ENCODE measurements around the gene KCNQ2.

KCNQ2 gene

GRCh38 chr20:63377951-63378381, 94.5 kb downstream of the KCNQ2 start:
- FAIRE-seq (no peak), DNase-seq (ENCODE audit: extremely low spot score, insufficient read length, low read depth) (no peak)

DNA sequence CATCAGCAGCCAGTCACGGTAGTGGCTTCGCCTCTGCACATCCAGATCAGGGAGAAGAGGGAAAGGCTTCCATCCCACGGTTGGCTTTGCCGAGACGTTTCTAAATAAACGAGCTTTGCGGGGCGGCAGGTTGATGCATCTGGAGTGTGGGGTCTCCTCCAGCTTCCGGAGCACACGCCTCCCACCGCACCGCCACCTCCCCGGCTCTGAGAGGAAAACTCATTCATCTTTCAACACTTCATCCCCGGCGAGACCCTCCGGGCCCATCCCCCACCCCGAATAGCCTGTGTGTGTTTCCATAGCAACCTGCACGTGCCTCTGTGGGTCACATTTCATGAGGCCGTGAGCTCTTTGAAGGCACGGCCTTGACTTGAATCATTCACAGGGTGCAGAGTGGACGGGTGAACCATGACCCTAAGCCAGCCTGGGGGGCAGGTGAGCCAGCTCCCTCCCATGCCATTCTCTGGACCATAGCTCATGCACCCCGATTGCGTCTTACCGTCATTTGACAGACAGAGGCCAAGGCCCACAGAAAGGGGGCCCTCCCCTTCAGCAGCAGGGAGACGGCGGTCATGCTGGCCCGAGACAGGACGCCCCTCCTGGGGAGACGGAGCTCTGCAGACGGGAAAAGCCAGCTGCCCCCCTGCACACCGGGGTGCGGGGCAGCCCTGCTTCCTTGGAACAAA, 95.1 kb downstream of the KCNQ2 start:
- FAIRE-seq (no peak), DNase-seq (ENCODE audit: extremely low spot score, insufficient read length, low read depth) (no peak)

DNA sequence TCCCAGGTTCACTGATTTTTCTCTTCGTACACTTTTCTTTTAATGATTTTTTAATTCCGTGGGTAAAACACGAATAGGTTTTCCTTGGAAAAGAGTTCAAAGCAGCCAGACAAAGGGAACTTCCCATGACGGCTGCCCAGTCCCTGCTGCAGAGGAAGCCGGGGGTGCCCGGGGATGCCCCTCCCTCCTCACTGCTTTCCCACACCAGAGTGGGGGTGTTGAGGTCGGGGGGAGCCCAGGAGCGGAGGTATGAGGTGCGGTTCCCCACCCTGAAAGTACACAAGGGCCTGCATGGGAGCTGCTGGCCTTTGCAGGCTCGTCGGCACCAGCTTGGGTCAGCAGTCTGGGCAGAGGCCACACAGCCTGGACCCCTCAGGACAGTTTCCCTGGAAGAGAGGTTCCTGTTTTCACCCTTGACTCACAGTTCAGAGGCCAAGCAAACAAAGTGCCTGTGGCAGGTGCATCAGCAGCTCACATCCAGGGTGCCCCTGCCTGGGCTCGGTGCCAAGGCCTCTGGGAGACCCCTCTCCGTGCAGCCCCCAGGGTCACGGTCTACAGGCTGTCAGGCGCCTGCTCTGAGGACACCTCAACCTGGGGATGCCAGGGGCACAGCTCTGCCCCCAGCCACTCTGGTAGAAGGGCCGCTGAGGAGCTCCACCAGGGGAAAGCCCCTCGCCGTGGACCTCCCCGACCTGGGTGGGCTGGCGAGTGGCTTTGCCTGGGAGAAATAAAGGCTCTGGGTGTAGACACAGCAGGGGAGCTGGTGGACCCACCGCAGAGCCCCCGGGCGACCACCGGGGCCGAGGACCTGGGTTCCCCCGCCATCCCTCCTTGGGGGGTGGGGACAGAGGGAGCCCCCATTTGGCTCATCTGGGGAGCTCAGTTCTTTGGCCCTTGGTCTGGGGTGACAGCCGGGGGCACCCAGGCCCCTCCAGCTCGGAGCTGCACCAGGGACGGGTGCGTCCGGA, 95.9 kb downstream of the KCNQ2 start:
- DNase-seq (ENCODE audit: extremely low spot score, insufficient read length, low read depth) (no peak), FAIRE-seq (no peak)

- no peak for FAIRE-seq
- no peak for DNase-seq (ENCODE audit: extremely low spot score, insufficient read length, low read depth)
Measured at GRCh38 chr20:63375438-63375837, 97.0 kb downstream of the KCNQ2 start.

DNA sequence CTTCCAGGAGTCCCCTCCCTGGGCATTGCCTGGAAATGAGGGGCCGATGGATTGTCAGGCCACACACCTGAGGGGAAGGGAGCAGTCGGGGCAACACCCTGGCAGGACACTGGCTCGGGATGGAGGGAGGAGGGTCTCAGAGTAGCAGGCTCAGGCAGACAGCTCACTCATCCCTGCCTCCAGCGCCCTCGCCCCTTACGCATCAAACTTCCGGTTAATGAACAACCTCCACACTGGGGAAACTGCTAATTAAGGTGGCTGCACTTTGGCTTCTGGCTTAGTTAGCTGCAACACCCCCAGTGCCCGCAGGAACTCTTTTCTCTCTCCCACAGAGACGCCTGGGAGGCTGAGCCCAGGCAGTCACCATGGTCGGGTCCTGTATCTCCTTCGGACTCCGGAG, 98.0 kb downstream of the KCNQ2 start:
- DNase-seq (ENCODE audit: extremely low spot score, insufficient read length, low read depth), result no peak
- no peak for FAIRE-seq

GRCh38 chr20:63373996-63374395, 98.5 kb downstream of the KCNQ2 start:
- DNase-seq (ENCODE audit: extremely low spot score, insufficient read length, low read depth), result no peak
- FAIRE-seq, result no peak

DNA sequence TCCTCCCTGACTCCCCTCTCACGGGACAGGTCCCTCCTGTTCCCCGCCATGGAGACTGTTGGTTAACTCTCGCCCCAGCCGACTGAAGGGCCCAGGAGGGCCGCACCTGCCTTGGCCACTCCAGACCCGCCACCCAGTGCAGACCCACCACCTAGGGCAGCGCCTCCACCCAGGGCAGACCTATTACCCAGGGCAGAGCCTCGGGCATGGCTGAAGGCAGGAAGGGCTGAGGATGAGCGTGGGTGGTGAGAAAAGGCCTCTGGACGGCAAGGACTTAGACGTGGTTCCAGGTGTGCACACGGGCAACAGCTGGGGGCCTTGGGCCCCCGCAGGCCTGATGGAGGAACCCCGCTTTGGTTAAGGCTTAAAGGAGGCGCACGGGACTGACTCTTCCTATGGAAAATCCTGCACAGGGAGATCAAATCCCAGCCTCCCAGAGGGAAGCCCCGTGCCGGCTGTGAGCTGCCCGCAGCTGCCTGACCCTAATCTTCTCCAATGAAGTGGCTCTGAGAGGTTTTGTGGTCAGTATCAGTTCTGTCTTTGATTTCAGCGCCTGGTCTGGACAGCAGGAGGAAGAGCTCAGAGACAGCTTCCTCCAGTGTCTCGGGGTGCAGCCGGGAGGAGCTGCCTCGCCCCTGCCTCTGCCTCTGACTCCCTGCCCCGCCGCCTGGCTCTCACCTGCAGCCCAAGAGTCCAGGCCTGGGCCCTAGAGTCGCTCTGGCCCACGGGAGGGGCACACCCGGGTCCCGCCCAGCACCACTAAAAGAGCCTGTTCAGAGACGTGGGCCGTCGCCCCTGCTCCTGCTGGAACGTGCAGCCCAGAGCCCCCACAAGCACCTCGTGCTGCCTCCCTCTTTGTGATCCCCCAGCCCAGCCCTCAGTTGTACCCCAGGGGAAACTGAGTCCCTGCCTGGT, 99.2 kb downstream of the KCNQ2 start:
- FAIRE-seq (no peak), DNase-seq (ENCODE audit: extremely low spot score, insufficient read length, low read depth) (no peak)

- DNase-seq (ENCODE audit: extremely low spot score, insufficient read length, low read depth) (no peak), FAIRE-seq (no peak)
Measured at GRCh38 chr20:63371291-63371865, 101.1 kb downstream of the KCNQ2 start.

DNA sequence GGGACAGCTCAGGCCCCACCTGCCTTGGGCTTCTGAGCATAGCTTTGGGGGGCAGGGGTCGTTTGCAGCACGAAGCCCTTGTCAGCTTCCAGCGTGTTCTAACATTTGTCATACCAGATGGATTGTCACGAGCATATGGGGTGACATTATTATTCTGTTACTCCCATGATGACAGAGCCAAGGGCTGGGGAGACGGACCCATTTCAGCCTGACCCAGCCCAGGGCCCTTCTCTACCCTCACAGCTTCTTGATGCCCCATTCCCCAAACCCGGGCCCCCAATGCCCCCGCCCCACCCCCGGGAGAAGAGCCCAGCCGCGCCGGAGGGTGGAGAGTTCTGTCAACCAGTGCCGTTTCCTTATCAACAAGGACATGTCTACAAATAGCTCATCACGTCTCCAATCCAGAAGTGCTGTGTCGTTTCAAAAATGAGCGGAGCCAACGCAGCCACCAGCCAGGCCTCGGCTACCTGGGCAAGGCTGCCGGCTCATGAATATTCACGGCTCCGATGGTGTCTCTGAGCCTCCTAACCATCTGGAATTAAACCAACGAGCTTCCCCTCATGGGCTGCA, 101.8 kb downstream of the KCNQ2 start:
- no peak for FAIRE-seq
- no peak for DNase-seq (ENCODE audit: extremely low spot score, insufficient read length, low read depth)

- FAIRE-seq (no peak), DNase-seq (ENCODE audit: extremely low spot score, insufficient read length, low read depth) (no peak)
Measured at GRCh38 chr20:63369724-63370617, 102.5 kb downstream of the KCNQ2 start.

DNA sequence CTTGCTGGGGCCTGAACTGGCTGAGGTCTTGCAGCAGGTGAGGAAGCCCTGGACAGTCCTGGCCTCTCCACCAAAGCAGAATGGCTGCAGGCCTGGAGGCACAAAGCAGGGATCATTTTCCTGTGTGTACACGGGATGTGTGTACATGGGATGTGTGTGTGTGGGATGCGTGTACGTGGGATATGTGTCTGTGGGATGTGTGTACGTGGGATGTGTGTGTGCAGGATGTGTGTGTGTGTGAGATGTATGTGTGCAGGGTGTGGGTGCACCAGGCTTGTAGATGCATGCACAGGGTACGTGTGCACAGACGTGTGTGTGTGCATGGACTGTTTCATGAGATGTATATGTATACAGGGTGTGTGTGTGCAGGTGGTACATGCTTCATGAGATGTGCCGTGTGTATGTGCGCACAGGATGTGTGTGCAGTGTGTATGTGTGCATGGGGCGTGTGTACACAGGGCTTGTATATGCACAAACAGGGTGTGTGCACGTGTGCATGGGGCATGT, 103.4 kb downstream of the KCNQ2 start:
- FAIRE-seq (no peak), DNase-seq (ENCODE audit: extremely low spot score, insufficient read length, low read depth) (no peak)

DNA sequence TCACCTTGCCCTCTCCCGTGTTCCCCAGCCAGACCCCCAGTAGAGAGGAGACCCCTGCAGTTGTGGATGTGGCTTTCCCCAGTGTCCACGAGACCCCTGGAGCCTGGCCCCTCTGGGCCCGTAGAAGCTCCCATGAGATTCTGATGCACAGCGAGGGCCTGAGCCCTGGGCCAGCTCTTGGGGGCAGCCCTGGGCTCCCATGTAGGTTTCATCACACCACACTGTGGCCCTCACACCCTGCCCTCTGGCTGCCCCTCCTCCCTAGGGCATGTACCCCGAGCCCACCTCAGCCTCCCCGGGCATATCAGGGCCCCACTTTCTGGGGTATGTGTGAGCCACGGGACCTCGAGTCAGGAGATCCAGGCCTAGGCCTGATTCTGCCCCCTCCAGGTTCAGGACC, 104.3 kb downstream of the KCNQ2 start:
- DNase-seq (ENCODE audit: extremely low spot score, insufficient read length, low read depth), result no peak
- FAIRE-seq, result no peak

- no peak for FAIRE-seq
- DNase-seq (ENCODE audit: extremely low spot score, insufficient read length, low read depth), result no peak
Measured at GRCh38 chr20:63367446-63368055, 104.9 kb downstream of the KCNQ2 start.

- FAIRE-seq (no peak), DNase-seq (ENCODE audit: extremely low spot score, insufficient read length, low read depth) (no peak)
Measured at GRCh38 chr20:63366390-63367365, 105.8 kb downstream of the KCNQ2 start.

GRCh38 chr20:63365601-63366389, 106.7 kb downstream of the KCNQ2 start:
- no peak for FAIRE-seq
- DNase-seq (ENCODE audit: extremely low spot score, insufficient read length, low read depth), result no peak

Measured in GM18507 (cell line).